ENCODE data around the gene NTHL1.
"Not testable (repeated sequence)": the region's sequence is repeated elsewhere in the genome, so short reads cannot be mapped to it uniquely, and the experiment has no call there.

Gene NTHL1

GRCh38 chr16:2037647-2038381 is 9.8 kb downstream of the NTHL1 start:
- no peak for DNase-seq
- Histone ChIP-seq H3K36me3 (replicated peaks) (peaks cover 18% of the 10 kb centered on the region), H3K27ac (no peak overlapping the region), H3K27me3 (replicated peaks) (no peaks in the 10 kb centered on the region), H3K4me3 (ENCODE audit: low read depth, low read length) (no peak overlapping the region)
- TF ChIP-seq CTCF (IDR thresholded peaks at IDR 0.05; ENCODE audit: low read depth, low read length, missing control alignments): no peak
- in situ Hi-C loops (cut with HindIII; ENCODE audit: low pct_ligation_motif_present, low sequenced_read_pairs): loop anchor here (5.0 kb wide), 1 partner anchor 39 kb away; no protein-coding TSS in a partner anchor

GRCh38 chr16:2037115-2037514 is 10.5 kb downstream of the NTHL1 start:
- TF ChIP-seq CTCF (IDR thresholded peaks at IDR 0.05; ENCODE audit: low read depth, low read length, missing control alignments): no peak
- in situ Hi-C loops (cut with HindIII; ENCODE audit: low pct_ligation_motif_present, low sequenced_read_pairs): loop anchor here (5.0 kb wide), 1 partner anchor 40 kb away; no protein-coding TSS in a partner anchor

GRCh38 chr16:2036200-2036966 is 11.3 kb downstream of the NTHL1 start:
- no peak for TF ChIP-seq CTCF (IDR thresholded peaks at IDR 0.05; ENCODE audit: low read depth, low read length, missing control alignments)
- Histone ChIP-seq H3K4me3 (ENCODE audit: low read depth, low read length) (no peak overlapping the region), H3K27ac (peak overlapping the region; percentile 71), H3K27me3 (replicated peaks) (no peaks in the 10 kb centered on the region), H3K36me3 (replicated peaks) (peaks cover 21% of the 10 kb centered on the region)
- DNase-seq: no peak
- in situ Hi-C loops (cut with HindIII; ENCODE audit: low pct_ligation_motif_present, low sequenced_read_pairs): loop anchor here (5.0 kb wide), 1 partner anchor 41 kb away; no protein-coding TSS in a partner anchor

More at GRCh38 chr16:2037115-2037514, 10.5 kb downstream of the NTHL1 start:
- no peak for DNase-seq
- Histone ChIP-seq H3K27ac (no peak overlapping the region), H3K4me3 (ENCODE audit: low read depth, low read length) (no peak overlapping the region), H3K36me3 (replicated peaks) (peaks cover 20% of the 10 kb centered on the region), H3K27me3 (replicated peaks) (no peaks in the 10 kb centered on the region)

- H3K4me3 ChIP-seq (ENCODE audit: low read depth, low read length): peak overlapping the region; percentile 9
- DNase-seq: peak; percentile 81
- TF ChIP-seq CTCF (IDR thresholded peaks at IDR 0.05; ENCODE audit: low read depth, low read length, missing control alignments): no peak
- in situ Hi-C loops (cut with HindIII; ENCODE audit: low pct_ligation_motif_present, low sequenced_read_pairs): loop anchor here (5.0 kb wide), 1 partner anchor 42 kb away; no protein-coding TSS in a partner anchor
- peaks cover 21% of the 10 kb centered on the region for H3K36me3 ChIP-seq (replicated peaks)
- peak overlapping the region; percentile 71 for H3K27ac ChIP-seq
- H3K27me3 ChIP-seq (replicated peaks): no peaks in the 10 kb centered on the region
Observed at GRCh38 chr16:2035431-2036199, 12.0 kb downstream of the NTHL1 start.

- Histone ChIP-seq H3K4me3 (ENCODE audit: low read depth, low read length) (peak overlapping the region; percentile 15), H3K27ac (peak overlapping the region; percentile 71), H3K36me3 (replicated peaks) (peaks cover 21% of the 10 kb centered on the region), H3K27me3 (replicated peaks) (no peaks in the 10 kb centered on the region)
- TF ChIP-seq CTCF (IDR thresholded peaks at IDR 0.05; ENCODE audit: low read depth, low read length, missing control alignments): no peak
- no peak for DNase-seq
- in situ Hi-C loops (cut with HindIII; ENCODE audit: low pct_ligation_motif_present, low sequenced_read_pairs): loop anchor here (5.0 kb wide), 1 partner anchor 42 kb away; no protein-coding TSS in a partner anchor
Observed at GRCh38 chr16:2034696-2035430, 12.8 kb downstream of the NTHL1 start.

GRCh38 chr16:2033909-2034695 is 13.5 kb downstream of the NTHL1 start:
- Histone ChIP-seq H3K27ac (peak overlapping the region; percentile 80), H3K36me3 (replicated peaks) (peaks cover 21% of the 10 kb centered on the region), H3K4me3 (ENCODE audit: low read depth, low read length) (peak overlapping the region; percentile 41)
- peak; percentile 25 for DNase-seq
- H3K27me3 ChIP-seq (replicated peaks); in situ Hi-C loops (cut with HindIII; ENCODE audit: low pct_ligation_motif_present, low sequenced_read_pairs): not testable (repeated sequence)

Measured in brain microvascular endothelial cell (primary cell).